ENCODE measurements around the gene SSTR1.

The SSTR1 gene

DNA sequence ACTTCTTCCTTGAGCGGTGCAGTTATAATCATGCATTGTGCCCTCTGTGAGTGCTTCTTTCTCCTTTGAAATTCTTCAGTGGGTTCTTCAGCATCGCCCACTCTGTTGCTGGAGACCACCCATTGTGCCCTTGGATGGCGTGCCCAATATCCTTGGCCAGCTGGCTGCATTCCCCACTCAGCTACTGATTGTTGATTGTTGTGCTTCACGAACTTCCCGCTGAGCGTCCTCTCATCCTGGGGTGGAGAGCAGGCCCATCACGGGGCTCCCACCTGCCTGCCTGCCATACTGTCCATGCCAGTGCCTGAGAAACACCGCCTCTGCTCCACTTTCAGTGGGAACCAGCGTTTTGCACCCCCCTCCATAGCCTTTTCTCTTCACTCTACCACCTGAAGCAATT is 8.6 kb upstream of the SSTR1 start:
- Histone ChIP-seq H3K9me2 (replicated peaks; ENCODE audit: insufficient read depth, low read length) (no peaks in the 10 kb centered on the region; the same call in 1 of the 2 replicates), H3K4me2 (ENCODE audit: low read depth, low read length, poor library complexity, severe bottlenecking) (no peak overlapping the region), H3K9ac (ENCODE audit: low read length) (no peak overlapping the region), H4K20me1 (ENCODE audit: low read depth, low read length) (no peaks in the 10 kb centered on the region), H3K4me3 (ENCODE audit: insufficient read depth, low read length, poor library complexity, severe bottlenecking) (no peak overlapping the region), H2AFZ (ENCODE audit: low read depth, low read length, severe bottlenecking) (no peak overlapping the region), H3K9me3 (ENCODE audit: insufficient read depth, low read length) (no peaks in the 10 kb centered on the region), H3K27me3 (ENCODE audit: low read length) (no peaks in the 10 kb centered on the region), H3K79me2 (ENCODE audit: insufficient read depth, low read length) (no peaks in the 10 kb centered on the region), H3K36me3 (ENCODE audit: low read length) (no peaks in the 10 kb centered on the region), H3F3A (ENCODE audit: insufficient read depth) (no peaks in the 10 kb centered on the region), H3K27ac (ENCODE audit: low read depth, low read length) (no peak overlapping the region)
- no peak for TF ChIP-seq EZH2phosphoT487 (conservative IDR thresholded peaks at IDR 0.05; ENCODE audit: low read length)
- TF ChIP-seq, protein P1, sequence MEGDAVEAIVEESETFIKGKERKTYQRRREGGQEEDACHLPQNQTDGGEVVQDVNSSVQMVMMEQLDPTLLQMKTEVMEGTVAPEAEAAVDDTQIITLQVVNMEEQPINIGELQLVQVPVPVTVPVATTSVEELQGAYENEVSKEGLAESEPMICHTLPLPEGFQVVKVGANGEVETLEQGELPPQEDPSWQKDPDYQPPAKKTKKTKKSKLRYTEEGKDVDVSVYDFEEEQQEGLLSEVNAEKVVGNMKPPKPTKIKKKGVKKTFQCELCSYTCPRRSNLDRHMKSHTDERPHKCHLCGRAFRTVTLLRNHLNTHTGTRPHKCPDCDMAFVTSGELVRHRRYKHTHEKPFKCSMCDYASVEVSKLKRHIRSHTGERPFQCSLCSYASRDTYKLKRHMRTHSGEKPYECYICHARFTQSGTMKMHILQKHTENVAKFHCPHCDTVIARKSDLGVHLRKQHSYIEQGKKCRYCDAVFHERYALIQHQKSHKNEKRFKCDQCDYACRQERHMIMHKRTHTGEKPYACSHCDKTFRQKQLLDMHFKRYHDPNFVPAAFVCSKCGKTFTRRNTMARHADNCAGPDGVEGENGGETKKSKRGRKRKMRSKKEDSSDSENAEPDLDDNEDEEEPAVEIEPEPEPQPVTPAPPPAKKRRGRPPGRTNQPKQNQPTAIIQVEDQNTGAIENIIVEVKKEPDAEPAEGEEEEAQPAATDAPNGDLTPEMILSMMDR (IDR thresholded peaks at IDR 0.05; ENCODE audit: insufficient read depth, low read length, poor library complexity, severe bottlenecking): no peak

DNA sequence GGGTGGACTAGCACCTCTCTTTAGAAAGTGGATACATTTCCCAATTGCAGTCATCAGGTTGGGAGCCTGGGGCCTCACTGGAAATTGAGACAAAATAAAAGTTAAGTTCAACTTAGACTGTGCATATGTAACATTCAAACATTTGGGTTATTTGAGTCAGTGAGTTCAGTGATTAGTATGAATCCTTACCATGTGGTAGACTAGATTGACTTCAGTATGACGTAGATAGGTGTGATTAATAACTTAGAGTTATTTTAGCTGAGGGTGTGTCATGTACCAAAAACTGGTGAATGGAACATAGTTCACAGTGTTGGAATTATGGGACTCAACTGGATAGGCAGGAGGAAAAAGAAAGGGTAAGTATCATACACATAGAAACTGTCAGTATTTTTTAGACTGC is 8.0 kb upstream of the SSTR1 start:
- Histone ChIP-seq H3K9me3 (ENCODE audit: insufficient read depth, low read length) (no peaks in the 10 kb centered on the region), H3K27me3 (ENCODE audit: low read length) (no peaks in the 10 kb centered on the region), H3K4me2 (ENCODE audit: low read depth, low read length, poor library complexity, severe bottlenecking) (no peak overlapping the region), H3K36me3 (ENCODE audit: low read length) (no peaks in the 10 kb centered on the region), H3K4me3 (ENCODE audit: insufficient read depth, low read length, poor library complexity, severe bottlenecking) (no peak overlapping the region), H3K79me2 (ENCODE audit: insufficient read depth, low read length) (no peaks in the 10 kb centered on the region), H3K9me2 (replicated peaks; ENCODE audit: insufficient read depth, low read length) (no peaks in the 10 kb centered on the region; the same call in 1 of the 2 replicates), H2AFZ (ENCODE audit: low read depth, low read length, severe bottlenecking) (no peak overlapping the region), H4K20me1 (ENCODE audit: low read depth, low read length) (no peaks in the 10 kb centered on the region), H3K9ac (ENCODE audit: low read length) (no peak overlapping the region), H3F3A (ENCODE audit: insufficient read depth) (no peaks in the 10 kb centered on the region), H3K27ac (ENCODE audit: low read depth, low read length) (no peak overlapping the region)
- no peak for TF ChIP-seq EZH2phosphoT487 (conservative IDR thresholded peaks at IDR 0.05; ENCODE audit: low read length)
- TF ChIP-seq, protein P1 (IDR thresholded peaks at IDR 0.05; ENCODE audit: insufficient read depth, low read length, poor library complexity, severe bottlenecking): no peak

DNA sequence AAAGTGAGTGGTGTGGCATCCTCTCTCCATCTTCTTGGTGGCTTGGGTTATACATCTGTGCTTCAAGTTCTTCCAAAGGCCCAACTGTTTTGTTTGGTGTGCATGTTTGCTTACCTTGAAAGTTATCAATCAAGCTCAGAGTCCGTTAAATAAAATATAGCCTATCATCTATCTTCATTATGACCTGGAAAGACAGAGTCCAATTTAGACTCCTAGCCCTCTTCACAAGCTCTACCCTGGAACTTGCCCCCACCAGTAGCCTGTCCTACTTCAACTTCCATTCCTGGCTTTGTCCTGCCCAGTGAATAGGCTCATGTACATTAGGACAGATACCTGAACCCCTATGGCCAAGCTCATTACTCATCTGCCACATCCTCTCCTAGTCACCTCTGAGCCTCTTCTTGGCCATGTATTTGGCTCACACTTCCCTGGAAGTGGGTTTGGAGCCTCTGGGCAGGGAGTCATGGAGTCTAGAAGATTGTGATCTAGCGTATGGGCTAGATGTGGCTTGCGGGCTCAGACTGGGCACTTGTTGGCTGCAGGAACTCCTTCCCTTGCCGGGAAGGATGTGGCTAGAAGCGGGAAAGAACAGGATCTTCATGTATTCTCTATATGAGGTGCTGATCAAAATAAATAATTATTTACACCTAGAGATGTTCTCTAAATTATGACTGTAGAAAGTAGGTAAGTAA is 6.4 kb upstream of the SSTR1 start:
- Histone ChIP-seq H2AFZ (ENCODE audit: low read depth, low read length, severe bottlenecking) (no peak overlapping the region), H3K9me3 (ENCODE audit: insufficient read depth, low read length) (peaks cover 3% of the 10 kb centered on the region; the same call in 1 of the 2 replicates), H3K9ac (ENCODE audit: low read length) (no peak overlapping the region), H3K4me2 (ENCODE audit: low read depth, low read length, poor library complexity, severe bottlenecking) (no peak overlapping the region), H4K20me1 (ENCODE audit: low read depth, low read length) (no peaks in the 10 kb centered on the region), H3F3A (ENCODE audit: insufficient read depth) (no peaks in the 10 kb centered on the region), H3K27me3 (ENCODE audit: low read length) (no peaks in the 10 kb centered on the region), H3K27ac (ENCODE audit: low read depth, low read length) (no peak overlapping the region), H3K79me2 (ENCODE audit: insufficient read depth, low read length) (no peaks in the 10 kb centered on the region), H3K4me3 (ENCODE audit: insufficient read depth, low read length, poor library complexity, severe bottlenecking) (no peak overlapping the region), H3K36me3 (ENCODE audit: low read length) (no peaks in the 10 kb centered on the region), H3K9me2 (replicated peaks; ENCODE audit: insufficient read depth, low read length) (no peaks in the 10 kb centered on the region; the same call in 1 of the 2 replicates)
- TF ChIP-seq, protein P1 (IDR thresholded peaks at IDR 0.05; ENCODE audit: insufficient read depth, low read length, poor library complexity, severe bottlenecking): no peak
- no peak for TF ChIP-seq EZH2phosphoT487 (conservative IDR thresholded peaks at IDR 0.05; ENCODE audit: low read length)
